ENCODE results near the gene COQ10A.
"Not testable (repeated sequence)": the region's sequence is repeated elsewhere in the genome, so short reads cannot be mapped to it uniquely, and the experiment has no call there.

The COQ10A gene

DNA sequence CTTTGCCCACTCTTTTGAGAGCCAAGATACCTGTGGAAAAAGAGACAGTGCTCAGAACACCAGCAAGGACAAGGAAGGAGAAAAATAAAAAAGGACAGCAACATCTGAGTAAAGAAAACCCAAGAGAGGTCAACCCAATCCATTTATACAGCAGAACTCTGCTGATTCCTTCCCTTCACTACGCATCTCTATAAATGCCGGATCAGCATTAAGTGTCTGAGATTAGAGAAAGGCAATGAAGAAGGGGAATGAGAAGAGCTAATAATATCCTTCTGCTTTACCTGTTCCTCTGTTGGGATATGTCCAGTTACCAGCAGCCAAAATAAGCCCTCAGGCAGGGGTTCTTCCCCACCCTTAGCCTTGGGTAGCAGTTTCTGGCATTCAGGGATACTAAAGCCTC, 15.8 kb downstream of the COQ10A start:
- no peak for DNase-seq

GRCh38 chr12:56284263-56284662, 17.5 kb downstream of the COQ10A start:
- DNase-seq = not testable (repeated sequence)

- no peak for DNase-seq
Measured at GRCh38 chr12:56286044-56286830, 19.5 kb downstream of the COQ10A start.

DNA sequence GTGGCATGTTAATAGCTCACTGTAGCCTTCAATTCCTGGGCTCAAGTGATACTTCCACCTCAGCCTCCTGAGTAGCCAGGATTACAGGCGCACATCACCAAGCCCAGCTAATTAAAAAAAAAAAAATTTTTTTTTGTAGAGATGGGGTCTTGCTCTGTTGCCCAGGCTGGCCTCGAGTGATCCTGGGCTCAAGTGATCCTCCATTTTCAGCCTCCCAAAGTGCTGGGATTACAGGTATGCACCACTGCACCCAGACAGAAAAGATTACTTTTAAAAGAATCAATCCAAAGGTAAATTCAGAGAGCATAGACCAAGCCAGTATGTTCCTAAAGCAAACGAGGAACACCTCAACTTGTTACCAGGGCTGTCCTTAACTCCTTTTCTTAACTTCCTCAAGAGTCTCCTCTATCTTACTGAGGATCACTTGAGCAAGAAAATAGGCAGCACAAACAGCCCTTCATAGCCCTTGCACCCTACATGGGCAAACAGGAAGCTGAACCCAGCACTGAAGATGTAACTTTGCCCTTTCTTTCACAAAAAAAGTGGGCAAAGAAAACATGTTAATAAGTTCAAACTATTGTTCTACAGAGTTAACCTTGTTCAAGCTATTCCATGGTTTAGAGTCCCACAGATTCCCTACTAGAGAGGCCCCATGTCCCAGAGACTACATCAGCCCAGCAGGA, 22.1 kb downstream of the COQ10A start:
- DNase-seq = no peak

DNA sequence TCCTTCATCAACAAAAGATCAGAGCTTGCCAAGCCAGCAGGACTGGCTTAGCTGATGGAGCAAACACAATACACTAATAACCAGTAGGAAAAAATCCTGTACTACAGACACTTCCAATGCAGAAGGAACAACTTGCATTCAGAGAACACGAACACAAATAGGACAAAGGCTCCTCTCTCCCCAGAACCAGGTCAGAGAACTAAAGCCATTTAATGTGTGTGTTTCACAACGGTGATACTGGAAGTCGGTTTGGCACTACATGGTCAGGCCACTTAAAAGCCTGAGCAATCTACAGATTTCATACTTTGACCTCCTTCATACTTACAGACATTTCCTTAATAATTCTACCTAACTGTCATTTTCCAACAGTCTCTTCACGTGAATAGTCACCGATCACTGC, 27.1 kb downstream of the COQ10A start:
- DNase-seq = no peak

DNA sequence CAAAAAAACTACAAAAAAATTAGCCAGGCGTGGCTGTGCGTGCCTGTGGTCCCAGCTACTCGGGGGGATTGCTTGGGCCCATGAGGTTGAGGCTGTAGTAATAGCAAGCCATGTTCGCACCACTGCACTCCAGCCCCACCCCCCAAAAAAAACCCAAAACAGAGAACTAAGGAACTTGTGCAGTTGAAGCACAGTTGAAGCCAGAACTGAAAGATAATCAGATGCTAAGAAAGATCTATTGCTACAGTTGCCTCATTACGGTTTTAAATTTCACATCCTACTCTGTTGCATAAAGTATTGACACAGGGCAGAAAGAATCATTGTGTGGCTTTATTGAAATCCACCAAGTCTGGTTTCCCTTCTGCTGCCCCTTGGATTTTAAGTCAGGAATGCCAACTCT, 29.6 kb downstream of the COQ10A start:
- DNase-seq = no peak

- no peak for DNase-seq
Measured at GRCh38 chr12:56297400-56297799, 30.7 kb downstream of the COQ10A start.

- DNase-seq = no peak
Measured at GRCh38 chr12:56298828-56299227, 32.1 kb downstream of the COQ10A start.

- peak; percentile 24 to 44 for DNase-seq
Measured at GRCh38 chr12:56299308-56299852, 32.6 kb downstream of the COQ10A start.

DNA sequence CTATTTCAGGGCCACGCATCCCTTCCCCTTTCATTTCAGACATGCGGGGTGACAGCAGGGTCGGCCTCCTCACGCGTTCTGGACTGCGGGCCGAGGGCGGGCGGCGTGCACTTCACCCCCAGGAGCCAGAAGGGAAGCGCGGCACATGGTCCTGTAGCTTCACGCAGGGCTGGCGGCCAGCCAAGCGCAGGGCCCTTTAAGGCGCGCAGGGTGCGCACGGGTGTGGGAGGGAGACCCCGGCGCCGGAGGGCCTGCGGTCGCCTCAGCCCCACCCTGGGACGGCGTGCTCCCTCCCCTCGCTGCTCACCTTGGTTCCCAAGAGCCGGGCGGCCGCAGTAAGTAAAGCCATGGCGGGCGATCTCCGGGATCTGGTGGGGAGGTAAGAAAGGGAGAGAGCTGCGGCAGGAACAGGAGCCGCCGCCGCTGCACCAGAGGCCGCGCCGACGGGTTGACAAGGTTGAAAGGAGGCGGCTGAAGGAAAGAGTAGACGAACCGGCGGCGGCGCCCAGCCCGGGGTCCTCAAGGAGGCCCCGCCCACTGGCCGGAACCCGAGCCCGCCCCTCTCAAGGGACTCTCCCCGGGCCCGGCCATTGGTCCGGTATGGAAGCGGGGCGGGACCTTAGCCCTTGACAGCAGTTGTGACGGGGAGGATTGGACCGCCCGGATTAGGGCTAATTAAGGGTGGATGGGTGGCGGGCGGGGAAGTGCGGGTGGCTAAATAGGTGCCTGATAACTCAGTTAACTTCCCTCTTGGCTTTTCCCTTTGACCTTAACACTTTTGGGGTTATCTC, 33.3 kb downstream of the COQ10A start, which contains the start of gene CS:
Gene CS, minus strand, starts transcription at position 478 of the 791 bp plus-strand sequence. Its CDS starts 129 bp downstream, at position 349.
- DNase-seq = peak; percentile 99

DNA sequence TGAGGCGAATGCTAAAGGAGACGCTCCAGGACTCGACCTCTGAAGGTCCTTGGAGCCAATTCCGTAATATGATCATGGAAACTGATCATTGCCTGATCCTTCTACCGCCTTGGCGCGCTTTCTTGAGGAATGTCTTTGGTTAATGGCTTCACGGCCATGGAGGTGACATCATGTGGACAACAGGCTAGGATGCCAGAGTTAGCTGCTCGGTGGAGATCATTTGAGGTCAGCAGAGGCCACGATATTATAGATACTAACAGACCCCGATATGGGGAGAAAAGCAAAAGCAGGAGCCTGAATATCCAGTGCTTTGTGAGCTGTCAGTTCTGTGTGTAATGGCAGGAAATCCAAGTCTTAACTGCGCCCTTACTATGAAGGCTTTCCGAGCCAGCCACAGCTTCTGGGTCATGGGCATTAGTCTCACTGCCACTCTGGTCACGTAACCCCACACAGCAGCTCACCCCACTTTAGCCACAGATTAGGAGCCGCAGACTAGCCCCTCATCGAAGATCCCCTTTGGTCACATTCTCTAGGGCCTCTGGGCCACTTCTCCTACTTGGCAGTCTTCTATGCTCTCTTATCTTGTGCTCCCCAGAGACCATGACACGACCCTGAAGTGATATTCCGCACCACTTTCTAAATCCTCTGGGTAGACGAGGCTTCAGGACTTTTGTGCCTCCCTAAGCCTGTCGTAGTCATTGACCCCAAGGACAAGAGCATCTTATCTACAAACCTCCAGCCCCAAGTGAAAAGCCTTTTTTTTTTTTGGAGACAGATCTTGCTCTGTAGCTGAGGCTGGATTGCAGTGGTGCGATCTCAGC, 34.1 kb downstream of the COQ10A start:
- DNase-seq = no peak

- DNase-seq = no peak
Measured at GRCh38 chr12:56304276-56304675, 37.5 kb downstream of the COQ10A start.

- no peak for DNase-seq
Measured at GRCh38 chr12:56304872-56305590, 38.3 kb downstream of the COQ10A start.

- no peak for DNase-seq
Measured at GRCh38 chr12:56307221-56307965, 40.7 kb downstream of the COQ10A start.

DNA sequence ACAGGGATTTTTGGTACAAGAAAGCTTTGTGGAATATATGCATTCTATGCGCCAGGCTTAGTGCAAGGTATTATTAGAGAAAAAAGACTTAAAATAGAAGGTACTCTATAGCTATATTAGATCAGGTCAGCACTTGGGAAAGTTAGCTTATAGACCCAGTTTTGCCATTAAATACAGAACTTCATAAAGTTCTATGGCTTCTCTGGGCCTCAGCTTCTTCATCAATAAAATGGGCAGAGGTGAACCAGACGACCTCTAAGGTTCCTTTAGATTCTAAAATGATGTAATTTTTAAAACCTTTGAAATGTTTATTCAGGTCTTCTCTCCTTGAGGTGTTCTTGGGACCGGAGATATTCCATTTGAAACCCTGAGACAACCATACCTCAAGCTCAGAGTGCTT, 42.0 kb downstream of the COQ10A start:
- DNase-seq = no peak

GRCh38 chr12:56311003-56311402, 44.3 kb downstream of the COQ10A start:
- DNase-seq = no peak

DNA sequence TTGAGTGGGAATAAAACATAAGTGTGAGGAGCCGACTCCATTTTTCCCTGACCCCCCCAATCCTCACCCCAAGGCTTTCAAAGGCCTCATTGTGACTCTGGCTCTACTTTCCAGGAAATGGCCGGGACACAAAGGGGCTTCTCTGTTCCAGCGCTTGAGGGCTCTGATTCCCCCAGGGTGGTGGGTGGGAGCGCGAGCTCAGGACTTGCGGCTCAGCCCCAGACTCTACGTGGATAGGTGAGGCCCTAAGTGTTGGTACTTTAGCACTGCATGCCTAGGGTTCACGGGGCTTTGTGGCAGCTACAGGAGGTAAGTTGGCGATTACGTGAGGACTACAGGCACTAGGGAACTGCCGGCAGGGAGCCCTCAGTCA, 48.5 kb downstream of the COQ10A start:
- no peak for DNase-seq

- DNase-seq = peak; percentile 92 to 94
Measured at GRCh38 chr12:56315622-56316473, 49.1 kb downstream of the COQ10A start, which contains the start of gene CNPY2. Gene CNPY2, minus strand, starts transcription at chr12:56315988. Its CDS starts 771 bp downstream, at chr12:56315217.

GRCh38 chr12:56317675-56318074, 50.9 kb downstream of the COQ10A start:
- DNase-seq = no peak
